NCI-H1436 (cell line): ENCODE data around the gene PPP1R9B.

ENCODE experiments used
- DNase-seq: peaks from one replicate; lab custom pipeline; 2025; lab: John Stamatoyannopoulos, UW

The PPP1R9B gene

GRCh38 chr17:50172130-50172529 lies 21.7 kb upstream of the PPP1R9B start:
- no peak for DNase-seq

- no peak for DNase-seq
Measured at GRCh38 chr17:50171371-50172071, 21.0 kb upstream of the PPP1R9B start.

GRCh38 chr17:50170662-50171370 lies 20.3 kb upstream of the PPP1R9B start:
- DNase-seq, result no peak

- no peak for DNase-seq
Measured at GRCh38 chr17:50169881-50170459, 19.5 kb upstream of the PPP1R9B start.

- peak; percentile 66 for DNase-seq
Measured at GRCh38 chr17:50169121-50169764, 18.8 kb upstream of the PPP1R9B start.

- no peak for DNase-seq
Measured at GRCh38 chr17:50168319-50168718, 17.8 kb upstream of the PPP1R9B start.

DNA sequence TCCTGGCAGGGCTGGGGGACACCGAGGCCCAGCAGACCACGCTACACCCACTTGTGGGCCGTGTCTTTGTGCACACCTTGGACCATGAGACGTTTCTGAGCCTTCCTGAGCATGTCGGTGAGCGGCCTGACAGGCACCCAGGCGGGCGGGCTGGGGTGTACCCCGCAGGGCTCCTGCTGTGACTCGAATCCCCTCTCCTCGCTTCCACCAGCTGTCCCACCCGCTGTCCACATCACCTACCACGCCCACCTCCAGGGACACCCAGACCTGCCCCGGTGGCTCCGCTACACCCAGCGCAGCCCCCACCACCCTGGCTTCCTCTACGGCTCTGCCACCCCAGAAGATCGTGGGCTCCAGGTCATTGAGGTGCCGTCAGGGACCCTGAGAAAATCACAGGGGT lies 16.9 kb upstream of the PPP1R9B start:
- no peak for DNase-seq

DNA sequence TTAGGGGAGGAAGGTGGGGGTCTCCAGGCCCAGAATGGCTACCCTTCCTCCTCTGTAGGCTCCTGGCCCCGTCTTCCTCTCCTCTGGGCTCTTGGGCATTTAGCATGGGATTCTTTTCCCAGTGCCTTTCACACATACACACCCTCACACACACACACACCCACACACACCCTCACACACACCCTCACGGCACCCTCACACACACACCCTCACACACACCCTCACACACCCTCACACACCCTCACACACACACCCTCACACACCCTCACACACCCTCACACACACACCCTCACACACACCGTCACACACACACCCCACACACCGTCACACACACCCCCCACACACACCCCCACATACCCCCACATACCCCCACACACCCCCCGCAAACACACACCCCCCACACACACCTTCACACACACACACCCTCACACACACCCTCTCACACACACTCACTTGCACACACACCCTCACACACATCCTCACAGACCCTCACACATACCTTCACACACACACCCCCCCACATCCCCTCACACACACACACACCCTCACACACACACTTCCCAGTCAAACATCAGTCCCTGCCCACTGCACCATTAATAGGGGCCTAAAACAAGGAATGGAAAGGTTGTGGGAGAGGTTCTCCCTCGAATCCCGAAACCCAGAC lies 16.2 kb upstream of the PPP1R9B start:
- DNase-seq, result no peak

DNA sequence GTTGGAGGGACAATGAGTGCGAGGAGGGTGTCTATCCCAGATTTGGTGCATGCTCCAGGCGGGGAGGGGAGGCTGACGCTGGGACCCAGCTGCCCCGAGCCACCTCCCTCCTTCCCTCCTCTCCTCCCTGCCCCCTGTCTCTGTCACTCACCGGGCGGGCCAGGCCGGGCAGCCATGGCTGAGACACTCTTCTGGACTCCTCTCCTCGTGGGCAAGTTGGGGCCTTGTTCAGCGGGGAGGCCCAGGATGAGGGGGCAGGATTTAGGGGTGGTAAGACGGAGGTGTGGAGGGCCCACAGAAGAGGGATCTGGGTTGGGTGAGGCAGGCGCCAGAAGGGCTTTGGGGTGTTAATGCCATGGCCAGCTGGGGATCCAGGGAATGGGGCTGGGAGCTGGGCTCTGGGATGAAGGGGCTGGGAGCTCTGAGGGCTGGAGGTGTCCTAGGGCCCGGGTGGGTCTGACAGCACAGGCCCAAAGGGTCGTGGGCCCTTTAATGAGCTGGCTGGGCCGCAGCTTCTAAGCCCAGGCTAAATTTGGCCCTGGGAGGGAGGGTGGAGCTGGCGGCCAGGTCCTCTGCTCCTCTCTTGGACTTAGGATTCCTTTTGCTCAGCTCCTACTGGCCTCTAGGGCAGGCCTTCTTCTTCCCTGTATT lies 15.5 kb upstream of the PPP1R9B start, which contains the start of gene SGCA:
SGCA (plus strand) TSS at position 139 of the 651 bp plus-strand sequence; CDS start at position 175, 36 bp downstream.
- no peak for DNase-seq

GRCh38 chr17:50165466-50165865 lies 15.0 kb upstream of the PPP1R9B start:
- no peak for DNase-seq

DNA sequence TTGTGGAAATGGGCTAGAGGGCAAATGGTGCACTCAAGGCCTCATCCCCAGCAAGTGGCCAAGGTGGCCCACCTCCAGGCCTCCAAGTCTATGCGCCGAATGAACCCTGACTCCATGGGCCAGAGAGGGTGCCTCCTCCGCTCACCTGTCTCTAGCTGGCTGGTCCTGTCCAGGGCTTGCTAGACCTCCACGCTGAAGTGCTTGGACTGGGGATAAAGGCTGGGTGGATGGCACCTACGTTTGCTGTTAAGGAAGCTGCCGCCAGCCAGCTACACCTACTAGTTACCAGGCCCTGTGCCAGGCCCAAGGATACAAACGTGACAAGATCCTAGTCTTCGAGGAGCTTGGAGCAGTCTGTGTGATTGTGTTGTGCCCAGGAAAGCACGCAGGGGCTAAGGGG lies 14.6 kb upstream of the PPP1R9B start:
- no peak for DNase-seq

DNA sequence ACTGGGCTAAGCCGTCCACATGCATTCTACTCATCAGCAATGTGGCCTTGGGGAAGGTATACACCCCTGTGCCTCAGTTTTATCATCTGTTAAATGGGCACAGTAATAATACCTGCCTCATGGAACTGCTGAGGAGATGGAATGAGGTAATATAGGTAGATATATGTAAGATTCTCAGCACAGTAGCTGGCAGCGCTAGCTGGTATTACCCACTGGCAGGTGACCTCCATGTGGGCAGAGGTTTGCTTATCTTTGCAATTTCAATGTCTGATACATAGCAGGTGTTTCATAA lies 14.2 kb upstream of the PPP1R9B start:
- DNase-seq, result no peak

- no peak for DNase-seq
Measured at GRCh38 chr17:50163843-50164696, 13.6 kb upstream of the PPP1R9B start.

- DNase-seq, result no peak
Measured at GRCh38 chr17:50162466-50163254, 12.2 kb upstream of the PPP1R9B start.

DNA sequence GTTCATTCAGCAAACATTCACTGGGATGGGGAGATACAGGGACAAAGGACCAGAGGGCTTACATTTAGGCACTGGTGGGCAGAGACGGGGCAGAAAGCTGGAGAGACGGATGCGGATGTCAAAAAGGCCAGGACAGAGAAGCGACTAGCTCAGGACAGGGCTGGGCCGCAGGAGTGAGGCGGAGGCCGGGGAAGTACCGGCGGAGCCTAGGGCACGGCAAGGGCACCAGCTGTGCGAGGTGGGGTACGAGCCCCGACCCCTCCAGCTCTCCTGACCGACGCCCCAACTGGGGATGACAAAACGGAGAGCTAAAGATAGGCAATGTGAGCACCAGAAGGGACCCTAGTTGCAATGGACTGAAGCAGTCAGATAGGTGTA lies 11.4 kb upstream of the PPP1R9B start:
- DNase-seq, result no peak

DNA sequence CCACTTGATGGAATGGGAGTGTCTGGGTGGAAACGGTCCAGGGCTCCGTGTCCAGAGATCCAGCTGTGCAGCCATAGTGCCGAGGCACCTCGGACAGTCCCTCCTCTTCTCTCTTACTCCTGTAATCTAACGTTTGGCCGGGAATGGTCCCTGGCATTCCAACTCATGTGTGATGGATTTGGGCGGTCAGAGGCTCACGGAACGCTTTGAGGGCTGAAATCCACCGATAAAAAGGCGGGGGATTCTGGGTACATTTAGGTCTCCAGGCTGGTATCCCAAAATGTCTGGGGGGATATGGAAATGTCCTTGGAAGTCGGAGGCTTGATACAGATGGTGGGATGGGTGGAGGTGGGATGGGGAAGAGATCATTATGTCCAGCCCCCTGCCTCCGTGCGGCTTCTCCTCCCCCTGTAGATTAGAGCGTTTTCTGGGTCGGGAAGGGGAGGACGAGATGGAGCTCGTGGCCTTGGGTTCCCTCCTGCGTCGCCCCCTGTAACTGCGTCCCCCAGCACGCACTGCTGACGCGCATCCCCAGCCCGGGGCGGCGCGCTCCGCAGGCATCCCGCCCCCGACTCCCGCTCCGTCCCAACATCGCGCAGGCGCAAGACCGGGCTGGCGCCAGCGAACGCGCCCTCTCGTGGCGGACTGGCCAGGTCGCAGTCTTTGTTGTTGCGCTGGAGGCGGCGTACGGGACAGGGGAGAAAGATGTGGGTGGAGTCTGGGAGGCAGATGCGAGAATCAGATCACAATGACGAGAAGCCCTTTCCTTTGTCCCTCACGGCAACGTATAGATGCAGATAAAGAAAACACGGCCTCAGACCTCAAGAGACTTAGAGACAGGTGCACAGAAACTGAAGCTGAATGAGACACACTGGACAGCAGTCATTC lies 10.8 kb upstream of the PPP1R9B start:
- DNase-seq, result peak; percentile 96

DNA sequence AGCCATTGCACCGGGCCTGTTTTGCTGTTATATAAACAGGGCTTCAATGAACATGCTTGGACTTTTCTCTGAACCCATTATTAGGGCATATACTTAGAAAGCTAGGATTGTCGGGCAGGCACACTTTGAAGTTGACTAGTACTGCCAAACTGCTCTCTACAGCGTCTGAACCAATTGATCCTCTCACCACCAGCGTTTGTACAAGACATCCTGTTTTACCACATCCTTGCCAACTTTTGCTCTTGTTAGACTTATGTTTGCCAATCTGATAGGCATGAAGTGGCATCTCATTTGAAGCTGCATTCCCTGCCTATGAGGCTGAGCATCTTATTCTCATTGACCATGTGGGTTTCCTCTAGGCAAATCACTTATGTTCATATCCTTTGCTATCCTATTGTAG lies 7.4 kb upstream of the PPP1R9B start:
- no peak for DNase-seq

GRCh38 chr17:50155115-50155819 lies 4.8 kb upstream of the PPP1R9B start:
- no peak for DNase-seq
